ENCODE measurements around the gene EPB41L3. TPM values are rescaled to one million over a fixed set of nuclear protein-coding genes. Genes with fewer than 3 reads are reported as not detected.
A peak's percentile ranks its signal among the peaks of the same experiment; 100 is the strongest.

The EPB41L3 gene
- polyA plus RNA-seq, 2 of the 4 experiments (the other 2 are of a cell fraction) = 0.46 to 1.00 TPM

GRCh38 chr18:5524660-5525059 lies 19.1 kb downstream of the EPB41L3 start:
- Histone ChIP-seq H3K4me3 (no peak overlapping the region), H3K9me3 (no peaks in the 10 kb centered on the region), H3K4me1 (no peaks in the 10 kb centered on the region), H3K4me2 (no peak overlapping the region), H3K27ac (no peak overlapping the region)
- ATAC-seq (no peak), FAIRE-seq (no peak), DNase-seq (ENCODE audit: low read depth in 1 of 2, low spot score in 1 of 2) (no peak)
- POLR2A ChIA-PET = no interaction called here
- 28% methylated on average over 3 of the region's 3 CpGs for WGBS (ENCODE audit: missing lambda C conversion rate)
- TF ChIP-seq HDAC2 (IDR thresholded peaks at IDR 0.05) = no peak
- TF ChIP-seq TP53 (CRISPR knock-in tag; IDR thresholded peaks at IDR 0.05) = no peak
- TF ChIP-seq EHMT2 (IDR thresholded peaks at IDR 0.05; ENCODE audit: low read depth) = no peak
- TF ChIP-seq RNF2 (IDR thresholded peaks at IDR 0.05; ENCODE audit: borderline replicate concordance, low read depth) = no peak
- TF ChIP-seq BHLHE40 (IDR thresholded peaks at IDR 0.05; ENCODE audit: low read depth, low read length) = no peak
- TF ChIP-seq, protein P1, sequence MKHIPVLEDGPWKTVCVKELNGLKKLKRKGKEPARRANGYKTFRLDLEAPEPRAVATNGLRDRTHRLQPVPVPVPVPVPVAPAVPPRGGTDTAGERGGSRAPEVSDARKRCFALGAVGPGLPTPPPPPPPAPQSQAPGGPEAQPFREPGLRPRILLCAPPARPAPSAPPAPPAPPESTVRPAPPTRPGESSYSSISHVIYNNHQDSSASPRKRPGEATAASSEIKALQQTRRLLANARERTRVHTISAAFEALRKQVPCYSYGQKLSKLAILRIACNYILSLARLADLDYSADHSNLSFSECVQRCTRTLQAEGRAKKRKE (CRISPR knock-in tag; IDR thresholded peaks at IDR 0.05; ENCODE audit: low read depth) = no peak
- CTCF ChIA-PET = no interaction called here

DNA sequence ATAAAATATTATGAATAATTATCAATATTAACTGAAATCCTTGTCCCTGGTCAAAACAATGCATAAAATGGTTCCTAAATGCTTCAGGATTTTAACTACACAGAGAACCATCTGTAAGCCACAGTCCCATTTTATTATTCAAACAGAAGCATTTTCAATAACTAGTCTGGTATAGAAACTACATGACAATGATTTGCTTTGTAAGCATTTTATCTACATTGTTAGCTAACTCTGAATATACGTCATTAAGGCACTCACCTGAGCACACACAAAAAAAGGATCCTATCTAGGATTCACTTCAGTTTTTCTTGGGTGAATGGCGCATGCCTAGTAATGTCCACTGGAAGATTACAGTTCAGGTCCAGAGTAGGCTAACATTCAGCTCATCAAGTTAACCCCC lies 22.8 kb downstream of the EPB41L3 start:
- Histone ChIP-seq H3K4me2 (no peak overlapping the region), H3K27ac (no peak overlapping the region), H3K4me3 (no peak overlapping the region), H3K4me1 (no peaks in the 10 kb centered on the region), H3K9me3 (no peaks in the 10 kb centered on the region)
- WGBS (ENCODE audit: missing lambda C conversion rate) = 10% methylated on average over 2 of the region's 2 CpGs
- TF ChIP-seq MAFK (IDR thresholded peaks at IDR 0.05; ENCODE audit: partially characterized antibody) = peak; percentile 29
- TF ChIP-seq RNF2 (IDR thresholded peaks at IDR 0.05; ENCODE audit: borderline replicate concordance, low read depth) = no peak
- no peak for TF ChIP-seq HDAC2 (IDR thresholded peaks at IDR 0.05)
- no peak for TF ChIP-seq ZC3H11A (IDR thresholded peaks at IDR 0.05)
- DNase-seq (ENCODE audit: low read depth in 1 of 2, low spot score in 1 of 2) (no peak), FAIRE-seq (no peak), ATAC-seq (no peak)
- CTCF ChIA-PET = no interaction called here
- POLR2A ChIA-PET = no interaction called here

DNA sequence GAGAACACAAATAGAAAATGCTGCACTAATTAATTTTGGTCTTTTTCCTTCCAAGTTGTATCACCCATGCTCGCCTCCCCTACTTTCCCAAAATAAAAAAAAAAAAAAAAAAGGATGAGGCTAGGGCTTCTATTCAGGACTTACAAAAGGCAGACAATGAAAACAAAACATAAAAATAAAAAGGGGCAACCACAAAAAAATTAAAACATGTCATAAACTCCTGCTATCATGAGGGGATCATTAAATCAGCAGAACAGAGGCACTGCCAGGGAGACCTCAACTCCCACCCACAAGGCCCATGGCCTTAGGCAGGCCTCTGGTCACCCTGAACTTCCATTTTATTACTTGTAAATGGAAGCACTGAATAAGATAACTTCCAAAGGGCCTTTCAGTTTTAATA lies 23.3 kb downstream of the EPB41L3 start:
- Histone ChIP-seq H3K4me1 (no peaks in the 10 kb centered on the region), H3K4me2 (no peak overlapping the region), H3K4me3 (no peak overlapping the region), H3K27ac (no peak overlapping the region), H3K9me3 (no peaks in the 10 kb centered on the region)
- CTCF ChIA-PET = no interaction called here
- POLR2A ChIA-PET = no interaction called here
- WGBS (ENCODE audit: missing lambda C conversion rate) = 11% methylated on average over 1 of the region's 1 CpG
- FAIRE-seq (no peak), ATAC-seq (no peak), DNase-seq (ENCODE audit: low read depth in 1 of 2, low spot score in 1 of 2) (no peak)
- TF ChIP-seq MAZ (IDR thresholded peaks at IDR 0.05; ENCODE audit: borderline replicate concordance, low read depth, low read length) (no peak), FOXS1 (CRISPR knock-in tag; IDR thresholded peaks at IDR 0.05) (no peak), EHMT2 (IDR thresholded peaks at IDR 0.05; ENCODE audit: low read depth) (no peak), HOXB5 (CRISPR knock-in tag; IDR thresholded peaks at IDR 0.05) (no peak), BCL3 (IDR thresholded peaks at IDR 0.05) (no peak), RAD21 (conservative IDR thresholded peaks at IDR 0.05 in 1 of 2, IDR thresholded peaks at IDR 0.05 in 1 of 2) (no peak), TFCP2L1 (CRISPR knock-in tag; IDR thresholded peaks at IDR 0.05) (no peak), JUN (IDR thresholded peaks at IDR 0.05) (no peak), TP53 (CRISPR knock-in tag; IDR thresholded peaks at IDR 0.05) (no peak), JUNB (IDR thresholded peaks at IDR 0.05) (no peak), ZSCAN20 (CRISPR knock-in tag; IDR thresholded peaks at IDR 0.05) (no peak), POLR2AphosphoS2 (conservative IDR thresholded peaks at IDR 0.05; ENCODE audit: low read length) (no peak), CBX8 (IDR thresholded peaks at IDR 0.05) (no peak), CHD2 (IDR thresholded peaks at IDR 0.05; ENCODE audit: low read length, partially characterized antibody) (no peak), ZNF302 (CRISPR knock-in tag; IDR thresholded peaks at IDR 0.05) (no peak), HEYL (CRISPR knock-in tag; IDR thresholded peaks at IDR 0.05) (no peak), SMC3 (IDR thresholded peaks at IDR 0.05) (no peak), E2F6 (IDR thresholded peaks at IDR 0.05; ENCODE audit: borderline replicate concordance, low read depth) (no peak)
- TF ChIP-seq, protein P2, sequence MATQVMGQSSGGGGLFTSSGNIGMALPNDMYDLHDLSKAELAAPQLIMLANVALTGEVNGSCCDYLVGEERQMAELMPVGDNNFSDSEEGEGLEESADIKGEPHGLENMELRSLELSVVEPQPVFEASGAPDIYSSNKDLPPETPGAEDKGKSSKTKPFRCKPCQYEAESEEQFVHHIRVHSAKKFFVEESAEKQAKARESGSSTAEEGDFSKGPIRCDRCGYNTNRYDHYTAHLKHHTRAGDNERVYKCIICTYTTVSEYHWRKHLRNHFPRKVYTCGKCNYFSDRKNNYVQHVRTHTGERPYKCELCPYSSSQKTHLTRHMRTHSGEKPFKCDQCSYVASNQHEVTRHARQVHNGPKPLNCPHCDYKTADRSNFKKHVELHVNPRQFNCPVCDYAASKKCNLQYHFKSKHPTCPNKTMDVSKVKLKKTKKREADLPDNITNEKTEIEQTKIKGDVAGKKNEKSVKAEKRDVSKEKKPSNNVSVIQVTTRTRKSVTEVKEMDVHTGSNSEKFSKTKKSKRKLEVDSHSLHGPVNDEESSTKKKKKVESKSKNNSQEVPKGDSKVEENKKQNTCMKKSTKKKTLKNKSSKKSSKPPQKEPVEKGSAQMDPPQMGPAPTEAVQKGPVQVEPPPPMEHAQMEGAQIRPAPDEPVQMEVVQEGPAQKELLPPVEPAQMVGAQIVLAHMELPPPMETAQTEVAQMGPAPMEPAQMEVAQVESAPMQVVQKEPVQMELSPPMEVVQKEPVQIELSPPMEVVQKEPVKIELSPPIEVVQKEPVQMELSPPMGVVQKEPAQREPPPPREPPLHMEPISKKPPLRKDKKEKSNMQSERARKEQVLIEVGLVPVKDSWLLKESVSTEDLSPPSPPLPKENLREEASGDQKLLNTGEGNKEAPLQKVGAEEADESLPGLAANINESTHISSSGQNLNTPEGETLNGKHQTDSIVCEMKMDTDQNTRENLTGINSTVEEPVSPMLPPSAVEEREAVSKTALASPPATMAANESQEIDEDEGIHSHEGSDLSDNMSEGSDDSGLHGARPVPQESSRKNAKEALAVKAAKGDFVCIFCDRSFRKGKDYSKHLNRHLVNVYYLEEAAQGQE (IDR thresholded peaks at IDR 0.05) = no peak
- TF ChIP-seq, protein P3, sequence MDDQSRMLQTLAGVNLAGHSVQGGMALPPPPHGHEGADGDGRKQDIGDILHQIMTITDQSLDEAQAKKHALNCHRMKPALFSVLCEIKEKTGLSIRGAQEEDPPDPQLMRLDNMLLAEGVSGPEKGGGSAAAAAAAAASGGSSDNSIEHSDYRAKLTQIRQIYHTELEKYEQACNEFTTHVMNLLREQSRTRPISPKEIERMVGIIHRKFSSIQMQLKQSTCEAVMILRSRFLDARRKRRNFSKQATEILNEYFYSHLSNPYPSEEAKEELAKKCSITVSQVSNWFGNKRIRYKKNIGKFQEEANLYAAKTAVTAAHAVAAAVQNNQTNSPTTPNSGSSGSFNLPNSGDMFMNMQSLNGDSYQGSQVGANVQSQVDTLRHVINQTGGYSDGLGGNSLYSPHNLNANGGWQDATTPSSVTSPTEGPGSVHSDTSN (IDR thresholded peaks at IDR 0.05) = no peak

All from A549 (cell line).